Esophagus muscularis mucosa (tissue), 3 donors: Measurements from ENCODE around the gene C16orf96.

Experiments used
- CTCF ChIP-seq, 3 experiments: fragments of 200-600 bp in 2 of 3; fragments of 450-650 bp in 1 of 3; sonication (generic) in 2 of 3; IDR thresholded peaks; one replicate each; pipeline ENCODE4 v1.5.1; 2017 to 2019; ENCODE audit warnings: antibody characterized with exemption in 3 of 3, mild to moderate bottlenecking in 2 of 3, moderate library complexity in 1 of 3
- POLR2A ChIP-seq: fragments of 450-650 bp; IDR thresholded peaks from one replicate; pipeline ENCODE4 v1.6.1; 2017; ENCODE audit warnings: antibody characterized with exemption, moderate library complexity, mild to moderate bottlenecking, low read depth
- POLR2AphosphoS5 ChIP-seq, 2 donors: sonication (generic); formaldehyde crosslinking; IDR thresholded peaks; one replicate each; pipeline ENCODE4 v1.6.1; 2017; ENCODE audit warnings: antibody characterized with exemption in 2 of 2

- TF ChIP-seq CTCF (IDR thresholded peaks at IDR 0.05): no peak
- TF ChIP-seq POLR2AphosphoS5 (IDR thresholded peaks at IDR 0.05): no peak
- no peak for TF ChIP-seq POLR2A
These were observed 83.9 kb downstream of the C16orf96 start for GRCh38 chr16:4639899-4640509.
